Fibroblast of upper back skin (primary cell): ENCODE data around the gene PDLIM5.
A peak's percentile ranks its signal among the peaks of the same experiment; 100 is the strongest.
"Not testable (repeated sequence)": the region's sequence is repeated elsewhere in the genome, so short reads cannot be mapped to it uniquely, and the experiment has no call there.

Experiments
- DNase-seq: peaks from one replicate; pipeline ENCODE4 v3.0.0-alpha.2; 2013

The PDLIM5 gene

DNA sequence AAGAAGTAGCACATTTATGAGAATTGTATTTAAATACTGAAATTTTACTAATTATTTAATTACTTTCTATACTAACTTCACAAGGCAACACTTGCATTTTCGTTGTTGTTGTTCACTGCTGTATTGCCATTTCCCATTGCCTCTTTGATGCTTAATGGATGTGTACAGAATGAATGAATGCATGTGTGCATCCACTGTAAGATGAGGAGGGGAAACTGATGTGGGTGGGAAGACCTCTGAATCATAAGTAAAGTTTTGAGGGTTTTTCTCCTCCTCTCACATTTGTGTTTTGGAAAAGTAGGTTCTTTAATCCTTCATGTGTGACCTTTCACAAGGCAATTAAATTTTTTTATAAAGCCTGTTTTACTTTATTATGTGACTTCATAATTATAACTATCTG, 46.8 kb downstream of the PDLIM5 start:
- no peak for DNase-seq

GRCh38 chr4:94500685-94501084, 48.9 kb downstream of the PDLIM5 start:
- no peak for DNase-seq

GRCh38 chr4:94504545-94504944, 52.8 kb downstream of the PDLIM5 start:
- DNase-seq: peak; percentile 84

GRCh38 chr4:94506822-94507221, 55.1 kb downstream of the PDLIM5 start:
- no peak for DNase-seq

- no peak for DNase-seq
These were observed 55.5 kb downstream of the PDLIM5 start for GRCh38 chr4:94507281-94507680.

GRCh38 chr4:94507708-94508107, 56.0 kb downstream of the PDLIM5 start:
- peak; percentile 86 for DNase-seq

- no peak for DNase-seq
These were observed 56.6 kb downstream of the PDLIM5 start for GRCh38 chr4:94508296-94508695.

GRCh38 chr4:94508806-94509205, 57.1 kb downstream of the PDLIM5 start:
- DNase-seq: peak; percentile 68

DNA sequence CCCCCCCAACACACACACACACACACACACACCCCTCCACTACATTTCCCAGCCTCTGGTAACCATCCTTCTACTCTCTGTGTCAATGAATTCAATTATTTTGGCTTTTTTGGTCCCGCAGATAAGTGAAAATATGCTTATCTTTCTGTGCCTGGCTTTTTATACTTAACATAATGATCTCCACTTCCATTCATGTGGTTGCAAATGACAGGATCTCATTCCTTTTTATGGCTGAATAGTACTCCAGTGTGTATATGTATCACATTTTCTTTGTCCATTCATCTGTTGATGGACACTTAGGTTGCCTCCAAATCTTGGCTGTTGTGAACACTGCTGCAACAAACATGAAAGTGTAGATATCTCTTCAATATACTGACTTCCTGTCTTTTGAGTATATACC, 59.8 kb downstream of the PDLIM5 start:
- no peak for DNase-seq

DNA sequence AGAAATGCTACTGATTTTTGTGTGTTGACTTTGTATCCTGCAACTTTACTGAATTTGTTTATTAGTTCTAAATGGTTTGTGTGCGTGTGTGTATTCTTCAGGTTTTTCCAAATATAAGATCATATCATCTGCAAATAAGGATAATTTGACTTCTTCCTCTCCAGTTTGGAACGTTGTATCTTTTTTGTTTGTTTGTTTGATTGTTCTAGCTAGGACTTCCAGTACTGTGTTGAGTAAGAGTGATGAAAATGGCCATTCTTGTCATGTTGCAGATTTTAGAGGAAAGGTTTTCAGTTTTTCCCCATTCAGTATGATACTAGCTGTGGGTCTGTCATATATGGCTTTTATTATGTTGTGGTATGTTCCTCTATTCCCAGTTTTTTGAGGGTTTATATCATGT, 61.8 kb downstream of the PDLIM5 start:
- DNase-seq: not testable (repeated sequence)

DNA sequence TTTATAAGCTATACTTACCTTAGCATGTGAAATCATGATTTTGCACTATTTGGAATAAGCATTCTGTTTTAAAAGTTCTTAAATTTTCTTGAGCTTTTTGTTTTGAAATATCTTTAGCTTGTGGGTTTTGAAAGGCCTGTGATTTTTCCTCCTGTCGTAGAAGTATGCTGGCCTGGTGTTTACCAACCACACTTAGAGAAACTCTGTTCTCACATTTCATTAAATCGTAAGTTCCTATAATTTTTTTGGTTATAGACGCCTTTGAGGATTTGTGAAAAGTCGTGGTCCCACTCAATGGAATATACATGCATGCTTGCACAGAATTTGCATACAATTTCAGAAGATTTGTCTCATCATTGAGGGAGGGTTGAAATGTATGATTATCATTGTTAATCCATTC, 63.6 kb downstream of the PDLIM5 start:
- DNase-seq: peak; percentile 38

GRCh38 chr4:94516067-94516466, 64.3 kb downstream of the PDLIM5 start:
- peak; percentile 91 for DNase-seq

GRCh38 chr4:94516999-94517398, 65.3 kb downstream of the PDLIM5 start:
- DNase-seq: no peak

- no peak for DNase-seq
These were observed 65.8 kb downstream of the PDLIM5 start for GRCh38 chr4:94517492-94517891.

DNA sequence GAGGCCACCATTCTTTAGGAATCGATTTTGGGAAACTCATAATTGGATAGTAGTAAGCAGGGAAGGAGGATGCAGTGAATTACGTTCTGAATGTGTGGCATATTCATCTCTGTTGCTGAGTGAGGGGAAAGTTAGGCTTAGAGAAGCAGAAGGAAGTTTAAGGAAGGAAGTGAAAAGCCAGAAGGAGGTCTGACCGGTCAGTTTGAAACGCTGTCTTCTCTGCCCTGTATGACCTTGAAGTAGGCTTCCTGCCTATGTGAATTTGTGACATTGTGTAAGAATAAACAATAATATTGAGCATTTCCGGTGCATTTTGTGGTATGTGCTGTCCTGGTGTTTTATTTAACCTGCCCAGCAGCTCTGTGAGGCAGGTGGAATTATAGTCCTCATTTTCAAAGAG, 67.3 kb downstream of the PDLIM5 start:
- DNase-seq: no peak

DNA sequence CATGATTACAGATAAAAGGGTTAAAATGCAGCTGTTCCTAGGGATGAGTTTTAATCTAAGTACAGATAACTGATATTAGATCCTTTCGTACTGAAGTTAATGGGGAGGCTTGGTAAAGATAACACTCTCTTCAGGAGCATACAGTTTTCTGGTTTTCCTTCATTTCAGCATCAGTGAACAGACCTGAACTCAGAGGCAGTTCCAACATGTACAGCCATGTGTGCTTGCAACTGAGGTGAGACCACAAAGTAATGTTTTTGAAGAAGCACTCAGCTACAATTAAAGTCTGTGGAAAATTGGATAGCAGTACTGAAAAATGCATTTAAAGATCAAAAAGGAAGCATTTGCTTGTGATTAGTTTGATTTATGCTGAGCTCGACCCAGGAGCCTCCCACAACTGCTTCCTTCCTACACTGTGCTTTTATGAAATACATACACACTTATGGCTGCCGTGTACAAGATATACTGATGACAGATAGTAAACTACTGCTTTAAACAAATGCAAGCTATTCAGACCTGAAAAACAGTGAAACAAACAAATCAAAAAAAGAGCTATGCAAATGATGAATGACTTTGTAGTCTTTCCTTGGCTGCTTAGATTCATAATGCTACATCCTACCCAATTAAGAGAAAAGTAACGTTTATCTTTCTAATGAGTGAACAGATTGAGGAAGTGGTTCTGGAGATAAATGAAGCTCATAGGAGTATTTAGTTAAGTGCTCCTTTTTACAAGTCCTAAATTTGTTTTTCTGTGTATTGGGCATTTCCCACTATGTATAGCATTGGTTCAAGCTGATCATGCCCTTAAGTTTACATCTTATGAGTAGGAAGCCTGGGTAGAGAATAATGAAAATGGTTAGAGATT, 68.4 kb downstream of the PDLIM5 start:
- peak; percentile 27 for DNase-seq

- no peak for DNase-seq
These were observed 71.4 kb downstream of the PDLIM5 start for GRCh38 chr4:94523033-94523580.

DNA sequence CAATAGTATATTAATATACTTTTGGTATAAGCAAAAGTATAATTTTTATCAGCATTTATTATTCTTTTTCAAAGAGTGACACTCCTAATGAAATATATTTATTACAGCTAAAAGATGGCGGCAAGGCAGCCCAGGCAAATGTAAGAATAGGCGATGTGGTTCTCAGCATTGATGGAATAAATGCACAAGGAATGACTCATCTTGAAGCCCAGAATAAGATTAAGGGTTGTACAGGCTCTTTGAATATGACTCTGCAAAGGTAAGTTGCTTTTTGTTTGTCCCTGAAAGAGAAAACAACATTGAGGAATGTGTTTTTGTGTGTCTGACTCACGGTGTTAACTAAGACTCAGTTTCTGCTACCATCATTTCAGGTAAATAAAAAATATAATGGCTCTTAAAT, 71.9 kb downstream of the PDLIM5 start:
- DNase-seq: peak; percentile 57

DNA sequence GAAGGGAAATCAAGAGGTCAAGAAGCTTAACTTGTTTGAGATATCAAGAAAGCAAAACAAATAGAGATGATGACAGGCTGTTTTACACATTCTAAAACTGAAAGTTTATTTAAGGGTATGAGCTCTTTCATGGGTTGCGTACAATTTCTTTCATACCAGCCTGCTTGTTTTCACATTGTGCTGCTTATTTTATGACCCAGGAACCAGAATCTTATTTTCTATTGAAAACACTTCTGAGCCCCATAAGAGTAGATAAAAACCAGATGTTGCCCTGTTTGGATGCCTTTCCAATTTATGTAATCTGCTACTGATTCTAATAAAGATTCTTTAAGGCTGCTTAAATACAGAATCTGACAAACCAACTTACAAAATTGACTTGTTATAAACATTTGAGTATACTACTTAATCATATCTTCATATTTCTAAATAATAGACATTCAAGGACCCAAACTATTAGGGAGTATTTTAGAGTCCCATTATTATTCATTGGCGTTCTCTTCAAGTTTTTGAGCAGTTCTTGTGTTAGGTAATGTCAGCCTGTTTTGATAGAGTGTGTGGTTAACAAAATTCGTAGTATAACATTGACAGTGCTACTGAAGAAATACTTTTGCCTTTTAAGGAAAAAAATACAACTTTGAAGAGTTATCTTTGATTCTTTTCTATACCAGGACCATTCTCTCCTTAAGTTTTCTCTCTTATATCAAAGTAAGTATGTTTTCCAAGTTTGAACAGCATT, 74.4 kb downstream of the PDLIM5 start:
- DNase-seq: peak; percentile 71

DNA sequence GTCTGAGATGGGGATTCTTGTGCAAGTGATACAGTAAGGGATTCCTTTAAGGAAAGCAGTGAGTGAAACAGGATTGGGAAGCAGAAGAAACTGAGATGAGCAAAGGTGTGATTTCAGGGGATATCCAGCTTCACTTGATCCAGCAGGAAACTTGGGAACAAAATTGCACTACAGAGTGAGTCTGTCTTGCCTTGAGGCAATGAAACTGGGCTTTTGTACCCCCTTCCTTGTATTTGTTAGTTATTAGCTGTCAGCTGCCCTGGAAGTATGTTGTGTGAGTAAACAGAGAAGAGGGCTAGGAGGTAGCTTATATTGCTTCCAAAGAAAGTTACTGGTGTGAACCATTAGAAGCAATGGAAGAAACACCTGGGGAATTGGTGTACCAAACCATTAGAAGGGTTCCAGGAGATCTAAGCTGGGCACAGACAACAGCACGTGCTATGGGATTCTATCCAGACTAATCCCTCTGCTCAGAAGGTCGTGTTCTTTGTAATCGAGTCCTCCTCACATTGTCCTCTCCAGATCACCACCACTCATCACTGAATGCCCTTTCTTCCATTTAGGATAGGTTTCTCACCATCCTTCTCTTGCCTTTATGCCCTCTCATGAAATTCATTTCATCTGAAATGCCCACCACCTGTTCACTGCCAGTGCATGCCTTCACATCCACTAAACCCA, 76.0 kb downstream of the PDLIM5 start:
- DNase-seq: no peak

- no peak for DNase-seq
These were observed 77.2 kb downstream of the PDLIM5 start for GRCh38 chr4:94528792-94529451.

DNA sequence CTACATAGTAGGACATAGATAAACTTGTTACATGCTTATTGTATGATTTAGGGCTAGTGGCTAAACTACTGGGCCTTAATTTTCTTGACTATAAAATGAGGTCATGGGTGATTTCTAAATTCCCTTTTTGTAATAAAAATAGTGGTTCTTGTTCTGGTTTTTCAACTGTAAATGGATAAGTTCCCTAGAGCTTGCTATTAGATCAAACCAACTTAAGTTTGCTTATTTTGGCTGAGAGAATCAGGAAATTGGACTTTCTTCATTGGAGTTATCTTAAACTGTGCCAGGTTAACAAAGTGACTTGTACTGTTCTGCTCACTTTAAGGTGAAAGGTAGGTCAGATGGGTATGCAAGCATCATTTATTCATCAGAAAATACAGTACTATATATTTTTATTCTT, 78.3 kb downstream of the PDLIM5 start:
- no peak for DNase-seq
